ENCODE data around the gene LMAN2.

LMAN2 gene

DNA sequence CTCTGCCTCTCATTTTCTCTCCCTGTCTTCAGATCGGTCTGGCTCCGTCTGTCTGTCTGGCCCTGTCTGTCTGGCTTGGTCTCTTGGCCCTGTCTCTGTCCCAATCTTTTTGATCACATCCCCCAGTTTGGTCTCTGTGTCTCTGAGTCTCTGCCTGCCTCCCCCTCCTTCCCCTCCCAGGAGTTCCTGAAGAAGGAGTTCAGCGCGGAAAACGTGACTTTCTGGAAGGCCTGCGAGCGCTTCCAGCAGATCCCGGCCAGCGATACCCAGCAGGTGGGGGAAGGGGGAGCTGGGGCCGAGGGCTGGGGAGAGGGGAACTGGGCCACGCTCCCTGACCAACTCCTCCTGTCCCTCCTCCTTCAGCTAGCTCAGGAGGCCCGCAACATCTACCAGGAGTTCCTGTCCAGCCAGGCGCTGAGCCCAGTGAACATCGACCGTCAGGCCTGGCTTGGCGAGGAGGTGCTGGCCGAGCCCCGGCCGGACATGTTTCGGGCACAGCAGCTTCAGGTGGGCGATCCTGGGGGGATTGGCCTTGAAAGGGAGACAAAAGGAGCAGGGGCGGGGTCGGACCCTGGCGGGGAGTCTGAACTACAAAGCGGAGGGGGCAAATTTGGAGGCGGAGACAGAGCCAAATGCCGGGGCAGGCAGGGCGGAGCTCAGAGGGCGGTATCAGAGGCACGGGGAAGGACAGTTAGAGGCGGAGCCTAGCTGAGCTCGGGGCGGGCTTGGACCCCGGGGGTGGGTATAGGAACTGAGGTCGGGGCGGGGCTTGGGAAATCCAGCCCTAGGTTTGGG, 15.3 kb upstream of the LMAN2 start:
- DNase-seq (ENCODE audit: extremely low read depth, low read depth) = no peak
- TF ChIP-seq CTCF (IDR thresholded peaks at IDR 0.05; ENCODE audit: low read depth, low read length) = no peak

GRCh38 chr5:177365845-177366527, 14.5 kb upstream of the LMAN2 start:
- TF ChIP-seq CTCF (IDR thresholded peaks at IDR 0.05; ENCODE audit: low read depth, low read length) = no peak
- DNase-seq (ENCODE audit: extremely low read depth, low read depth) = no peak

- no peak for TF ChIP-seq CTCF (IDR thresholded peaks at IDR 0.05; ENCODE audit: low read depth, low read length)
- no peak for DNase-seq (ENCODE audit: extremely low read depth, low read depth)
Measured at GRCh38 chr5:177364159-177364962, 12.9 kb upstream of the LMAN2 start.

DNA sequence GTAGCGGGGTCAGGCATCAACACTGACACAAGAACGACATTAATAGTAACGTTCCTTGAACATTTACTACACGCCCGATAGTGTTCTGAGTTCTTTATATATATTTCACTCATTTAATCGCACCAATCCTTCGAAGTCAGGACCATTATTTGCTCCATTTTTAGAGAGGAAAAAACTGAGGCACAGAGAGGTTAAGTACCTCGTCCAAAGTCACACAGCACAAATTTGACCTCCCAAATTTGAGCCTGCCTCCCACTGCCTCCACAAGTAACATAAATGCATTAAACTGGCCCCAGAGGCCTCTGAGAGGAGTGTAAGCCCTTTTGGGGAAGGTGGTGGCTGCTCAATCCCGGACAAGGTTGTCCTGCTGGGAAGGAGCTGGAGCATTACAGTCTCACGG, 12.1 kb upstream of the LMAN2 start:
- no peak for TF ChIP-seq CTCF (IDR thresholded peaks at IDR 0.05; ENCODE audit: low read depth, low read length)
- no peak for DNase-seq (ENCODE audit: extremely low read depth, low read depth)

- DNase-seq (ENCODE audit: extremely low read depth, low read depth) = no peak
- no peak for TF ChIP-seq CTCF (IDR thresholded peaks at IDR 0.05; ENCODE audit: low read depth, low read length)
Measured at GRCh38 chr5:177362610-177363507, 11.4 kb upstream of the LMAN2 start.

- no peak for TF ChIP-seq CTCF (IDR thresholded peaks at IDR 0.05; ENCODE audit: low read depth, low read length)
- DNase-seq (ENCODE audit: extremely low read depth, low read depth) = no peak
Measured at GRCh38 chr5:177362292-177362609, 10.8 kb upstream of the LMAN2 start.

Measured in AG09319 (cell line).